GM18867 (cell line): ENCODE measurements around the gene PACRG.

ENCODE experiments used
- ATAC-seq: cut with Tn5 transposase; IDR thresholded peaks from one replicate; pipeline ENCODE4 v1.9.1; 2021; ENCODE audit warnings: mild to moderate bottlenecking, moderate library complexity; ENCODE audit not compliant: unreplicated experiment

Gene PACRG

GRCh38 chr6:163064397-163064796 lies 336.6 kb downstream of the PACRG start:
- ATAC-seq: no peak

- ATAC-seq: no peak
Measured at GRCh38 chr6:163066200-163066599, 338.4 kb downstream of the PACRG start.

GRCh38 chr6:163077134-163077533 lies 349.4 kb downstream of the PACRG start:
- no peak for ATAC-seq

GRCh38 chr6:163078712-163079111 lies 350.9 kb downstream of the PACRG start:
- no peak for ATAC-seq

GRCh38 chr6:163080228-163080627 lies 352.5 kb downstream of the PACRG start:
- no peak for ATAC-seq

GRCh38 chr6:163083141-163083540 lies 355.4 kb downstream of the PACRG start:
- no peak for ATAC-seq

- ATAC-seq: no peak
Measured at GRCh38 chr6:163085426-163085825, 357.7 kb downstream of the PACRG start.

GRCh38 chr6:163085861-163086623 lies 358.3 kb downstream of the PACRG start:
- no peak for ATAC-seq

- ATAC-seq: no peak
Measured at GRCh38 chr6:163086624-163086920, 358.8 kb downstream of the PACRG start.

- no peak for ATAC-seq
Measured at GRCh38 chr6:163087981-163088380, 360.2 kb downstream of the PACRG start.

GRCh38 chr6:163092876-163093275 lies 365.1 kb downstream of the PACRG start:
- ATAC-seq: no peak

GRCh38 chr6:163094881-163095280 lies 367.1 kb downstream of the PACRG start:
- no peak for ATAC-seq

- no peak for ATAC-seq
Measured at GRCh38 chr6:163095401-163095800, 367.6 kb downstream of the PACRG start.

GRCh38 chr6:163098827-163099479 lies 371.2 kb downstream of the PACRG start:
- ATAC-seq: no peak

GRCh38 chr6:163099621-163100171 lies 371.9 kb downstream of the PACRG start:
- ATAC-seq: no peak

- no peak for ATAC-seq
Measured at GRCh38 chr6:163100259-163100658, 372.5 kb downstream of the PACRG start.

- ATAC-seq: no peak
Measured at GRCh38 chr6:163113358-163113962, 385.7 kb downstream of the PACRG start.

- ATAC-seq: no peak
Measured at GRCh38 chr6:163118941-163119340, 391.2 kb downstream of the PACRG start.

GRCh38 chr6:163120223-163120622 lies 392.4 kb downstream of the PACRG start:
- no peak for ATAC-seq

- no peak for ATAC-seq
Measured at GRCh38 chr6:163121270-163121669, 393.5 kb downstream of the PACRG start.

GRCh38 chr6:163122365-163122764 lies 394.6 kb downstream of the PACRG start:
- no peak for ATAC-seq

GRCh38 chr6:163123098-163123497 lies 395.3 kb downstream of the PACRG start:
- ATAC-seq: no peak
